HepG2 (cell line): ENCODE data around the gene TBXA2R. TPM values are rescaled to one million over a fixed set of nuclear protein-coding genes. Genes with fewer than 3 reads are reported as not detected.

Source experiments
- HNRNPL ChIP-seq: fragments of 200-400 bp; formaldehyde crosslinking; IDR thresholded peaks from 2 replicates; pipeline ENCODE4 v1.6.1; 2017; ENCODE audit warnings: mild to moderate bottlenecking, low read depth, low read length
- KMT2A ChIP-seq: sonication (generic); formaldehyde crosslinking; IDR thresholded peaks from 2 replicates; pipeline ENCODE4 v1.4.0; 2020; ENCODE audit warnings: missing genetic modification reagents
- MED8 ChIP-seq: sonication (generic); formaldehyde crosslinking; IDR thresholded peaks from 2 replicates; pipeline ENCODE4 v1.8.1; 2023; ENCODE audit warnings: mild to moderate bottlenecking, missing genetic modification reagents; ENCODE audit not compliant: insufficient replicate concordance
- NFIC ChIP-seq: IDR thresholded peaks from 2 replicates; pipeline ENCODE4 v1.6.1; 2012; ENCODE audit warnings: mild to moderate bottlenecking, low read length, inconsistent platforms
- POLR2AphosphoS2 ChIP-seq: IDR thresholded peaks from 2 replicates; pipeline ENCODE4 v1.6.1; 2011; ENCODE audit warnings: low read depth, low read length, improper control_type of control experiment
- PREB ChIP-seq: sonication (generic); formaldehyde crosslinking; IDR thresholded peaks from 2 replicates; pipeline ENCODE4 v1.4.0; 2020; ENCODE audit warnings: missing genetic modification reagents
- SAP130 ChIP-seq: IDR thresholded peaks from 2 replicates; pipeline ENCODE4 v1.6.1; 2016; ENCODE audit warnings: low read depth
- SCMH1 ChIP-seq: sonication (generic); formaldehyde crosslinking; IDR thresholded peaks from 2 replicates; pipeline ENCODE4 v1.9.0; 2021; ENCODE audit warnings: missing genetic modification reagents, mild to moderate bottlenecking, borderline replicate concordance
- SIN3B ChIP-seq: fragments of 150-350 bp; IDR thresholded peaks from 2 replicates; pipeline ENCODE4 v1.6.1; 2014; ENCODE audit warnings: low read length
- TARDBP ChIP-seq: sonication (generic); formaldehyde crosslinking; IDR thresholded peaks from 2 replicates; pipeline ENCODE4 v1.8.0; 2022; ENCODE audit warnings: mild to moderate bottlenecking, missing genetic modification reagents
- TFAP4 ChIP-seq: sonication (generic); IDR thresholded peaks from 2 replicates; pipeline ENCODE4 v1.6.1; 2016; ENCODE audit warnings: low read depth, borderline replicate concordance
- YEATS4 ChIP-seq: sonication (generic); formaldehyde crosslinking; IDR thresholded peaks from 2 replicates; pipeline ENCODE4 v1.4.0; 2020; ENCODE audit warnings: missing genetic modification reagents, borderline replicate concordance
- ZGPAT ChIP-seq: IDR thresholded peaks from 2 replicates; pipeline ENCODE4 v1.6.1; 2016; ENCODE audit warnings: mild to moderate bottlenecking
- ZHX1 ChIP-seq: sonication (generic); formaldehyde crosslinking; IDR thresholded peaks from 2 replicates; pipeline ENCODE4 v1.8.1; 2022; ENCODE audit warnings: low read depth, mild to moderate bottlenecking, missing genetic modification reagents
- ZNF138 ChIP-seq: sonication (generic); formaldehyde crosslinking; IDR thresholded peaks from 2 replicates; pipeline ENCODE4 v1.5.0; 2020; ENCODE audit warnings: mild to moderate bottlenecking, low read depth, missing genetic modification reagents
- ZNF44 ChIP-seq: sonication (generic); formaldehyde crosslinking; IDR thresholded peaks from 2 replicates; pipeline ENCODE4 v1.5.1; 2020; ENCODE audit warnings: mild to moderate bottlenecking, missing genetic modification reagents
- ZNF550 ChIP-seq: sonication (generic); formaldehyde crosslinking; IDR thresholded peaks from 2 replicates; pipeline ENCODE4 v1.4.0; 2020; ENCODE audit warnings: mild to moderate bottlenecking, missing genetic modification reagents, borderline replicate concordance
- ZNF580 ChIP-seq: IDR thresholded peaks from 2 replicates; pipeline ENCODE4 v1.6.1; 2016; ENCODE audit warnings: low read depth, borderline replicate concordance
- ZNF703 ChIP-seq: sonication (generic); formaldehyde crosslinking; IDR thresholded peaks from 2 replicates; pipeline ENCODE4 v1.5.1; 2020; ENCODE audit warnings: missing genetic modification reagents, mild to moderate bottlenecking, moderate library complexity, borderline replicate concordance
- ZNF747 ChIP-seq: sonication (generic); formaldehyde crosslinking; IDR thresholded peaks from 2 replicates; pipeline ENCODE4 v1.8.1; 2023; ENCODE audit warnings: missing genetic modification reagents, mild to moderate bottlenecking, borderline replicate concordance
- ZNF766 ChIP-seq: sonication (generic); formaldehyde crosslinking; IDR thresholded peaks from 2 replicates; pipeline ENCODE4 v1.5.0; 2020; ENCODE audit warnings: missing genetic modification reagents, borderline replicate concordance
- ZNF781 ChIP-seq: sonication (generic); formaldehyde crosslinking; IDR thresholded peaks from 2 replicates; pipeline ENCODE4 v1.5.1; 2020; ENCODE audit warnings: borderline replicate concordance, mild to moderate bottlenecking, missing genetic modification reagents; ENCODE audit errors: not compliant biosample characterization
- ZSCAN30 ChIP-seq: sonication (generic); formaldehyde crosslinking; IDR thresholded peaks from 2 replicates; pipeline ENCODE4 v1.5.0; 2020; ENCODE audit warnings: mild to moderate bottlenecking, missing genetic modification reagents
- polyA plus RNA-seq, 8 experiments: library from polyadenylated mRNA; depleted of rRNA in 3 of 8; stranded (reverse) in 7 of 8; unstranded in 1 of 8; fragments of >200 nt; fragmentation: Illumina TruSeq in 4 of 8; extraction: Trizol in 4 of 8; gene quantifications; 2 replicates each; pipeline versions ENCODE4 v1.2.1 to v1.2.3, GENCODE V29; 2011 to 2016; ENCODE audit warnings: low read depth in 4 of 8, missing spikeins in 1 of 8, mixed read lengths in 1 of 8; ENCODE audit not compliant: insufficient read depth in 1 of 8
- total RNA-seq, 5 experiments: library from RNA; depleted of rRNA; stranded (reverse); fragments of >200 nt; fragmentation: Illumina TruSeq; extraction: Trizol; gene quantifications; 2 replicates each; pipeline ENCODE4 v1.2.3, GENCODE V29; 2016; ENCODE audit warnings: low read depth in 1 of 5

TBXA2R gene
- total and polyA plus RNA-seq, 2 of the 13 experiments (the other 11 are each of a cell fraction or from before 2014, with no cell fraction given): 0.09 TPM; not detected in 1

GRCh38 chr19:3626473-3627350, 20.0 kb upstream of the TBXA2R start, which contains the start of gene CACTIN (continued):
- TF ChIP-seq ZNF703 (CRISPR knock-in tag): peak; percentile 24; the same call in 1 of the 2 replicates
- TF ChIP-seq ZNF44 (CRISPR knock-in tag): no peak
- TF ChIP-seq HNRNPL: 0 out of 2 replicates have a peak, but pooled peaks have one; percentile 49
- TF ChIP-seq ZNF550 (CRISPR knock-in tag): no peak; the same call in 1 of the 2 replicates
- no peak for TF ChIP-seq NFIC
- no peak for TF ChIP-seq ZNF781
- peak; percentile 97 for TF ChIP-seq SAP130
- TF ChIP-seq MED8 (CRISPR knock-in tag): no peak
- peak; percentile 95 for TF ChIP-seq ZNF747 (CRISPR knock-in tag)
- 0 out of 2 replicates have a peak, but pooled peaks have one; percentile 71 for TF ChIP-seq ZHX1 (CRISPR knock-in tag)
- TF ChIP-seq PREB: no peak
- TF ChIP-seq ZGPAT: peak; percentile 96
- TF ChIP-seq SIN3B: peak; percentile 93
- TF ChIP-seq YEATS4 (CRISPR knock-in tag): peak; percentile 83
- no peak for TF ChIP-seq SCMH1
- TF ChIP-seq KMT2A (CRISPR knock-in tag): peak; percentile 95
- 0 out of 2 replicates have a peak, but pooled peaks have one; percentile 62 for TF ChIP-seq ZNF766 (CRISPR knock-in tag)
- peak; percentile 94 for TF ChIP-seq TARDBP
- no peak; the same call in 1 of the 2 replicates for TF ChIP-seq TFAP4
- no peak for TF ChIP-seq ZSCAN30
- peak; percentile 87; the same call in 1 of the 2 replicates for TF ChIP-seq ZNF138 (CRISPR knock-in tag)
- peak; percentile 37 for TF ChIP-seq ZNF580
- no peak for TF ChIP-seq POLR2AphosphoS2
